HG03521 (cell line): ENCODE results near the gene RARS1.
"Not testable (repeated sequence)": the region's sequence is repeated elsewhere in the genome, so short reads cannot be mapped to it uniquely, and the experiment has no call there.

ENCODE experiments used
- ATAC-seq: cut with Tn5 transposase; IDR thresholded peaks from one replicate; pipeline ENCODE4 v1.9.1; 2021; ENCODE audit warnings: mild to moderate bottlenecking, moderate library complexity; ENCODE audit not compliant: unreplicated experiment

The RARS1 gene

DNA sequence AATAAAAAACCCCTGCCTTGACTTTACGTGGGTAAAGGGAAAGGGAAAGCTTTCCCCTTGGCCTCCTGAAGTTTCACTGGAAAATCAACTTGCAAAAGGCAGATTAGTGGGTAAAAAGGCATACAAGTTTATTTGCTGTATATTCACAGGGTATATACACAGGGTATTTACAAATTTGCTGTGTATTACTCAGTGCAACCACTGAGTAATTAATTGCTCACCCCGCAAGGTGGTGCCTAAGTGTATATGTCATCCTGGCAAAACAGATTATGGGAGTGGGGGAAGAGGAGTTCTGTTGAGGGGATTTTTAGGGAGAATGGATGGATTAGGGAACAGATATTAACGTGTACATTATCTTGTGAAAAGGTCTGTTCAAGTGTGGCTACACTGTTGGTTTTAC, 7.1 kb upstream of the RARS1 start:
- no peak for ATAC-seq

DNA sequence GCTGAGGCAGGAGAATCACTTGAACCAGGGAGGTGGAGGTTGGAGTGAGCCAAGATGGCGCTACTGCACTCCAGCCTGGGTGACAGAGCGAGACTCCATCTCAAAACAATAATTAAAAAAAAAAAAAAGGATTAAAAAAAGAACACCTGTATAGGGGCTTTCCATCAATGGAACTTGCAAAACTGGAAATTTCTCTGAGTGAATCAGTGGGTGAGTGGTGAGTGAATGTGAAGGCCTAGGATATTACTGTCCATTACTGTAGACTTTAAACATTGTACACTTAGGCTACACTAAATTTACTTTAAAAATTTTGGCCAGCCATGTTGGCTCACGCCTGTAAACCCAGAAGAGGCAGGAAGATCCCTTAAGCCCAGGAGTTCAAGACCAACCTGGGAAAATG, 5.7 kb upstream of the RARS1 start:
- no peak for ATAC-seq

DNA sequence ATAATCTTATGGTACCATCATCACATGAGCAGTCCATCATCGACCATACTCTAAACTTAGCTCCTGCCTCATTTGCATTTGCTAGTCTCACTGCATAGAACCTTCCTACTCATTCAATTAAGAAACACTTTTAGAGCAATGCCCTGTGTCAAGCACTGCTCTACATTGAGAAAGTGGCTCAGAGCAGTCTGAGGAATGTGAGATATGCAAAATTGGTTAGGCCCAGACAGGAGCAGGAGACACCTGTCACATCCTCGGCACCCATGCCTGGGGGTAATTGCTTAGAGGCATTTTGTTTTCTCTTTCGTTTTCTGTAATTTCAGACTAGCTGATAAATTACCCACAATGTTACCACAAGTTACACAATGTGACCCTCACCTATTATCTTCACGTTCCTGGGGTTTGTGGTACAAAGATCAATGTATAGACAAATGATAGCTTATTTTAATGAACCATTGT, 4.9 kb upstream of the RARS1 start:
- ATAC-seq, result peak; percentile 93

GRCh38 chr5:168482361-168482760, 3.9 kb upstream of the RARS1 start:
- no peak for ATAC-seq

DNA sequence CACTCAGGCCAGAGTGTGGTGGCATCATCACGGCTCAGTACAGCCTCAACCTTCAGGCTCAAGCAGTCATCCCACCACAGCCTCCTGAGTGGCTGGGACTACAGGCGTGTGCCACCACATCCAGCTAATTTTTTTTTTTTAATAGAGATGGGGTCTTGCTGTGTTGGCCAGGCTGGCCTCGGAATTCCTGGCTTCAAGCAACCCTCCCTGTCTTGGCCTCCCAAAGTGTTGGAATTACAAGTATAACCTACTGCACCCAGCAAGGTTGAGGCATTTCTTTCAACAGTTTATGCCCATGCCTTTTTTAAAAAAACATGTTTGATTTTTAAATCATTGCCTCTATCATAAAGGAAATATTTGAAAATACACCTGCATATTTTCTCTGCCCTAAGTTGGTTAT, 2.8 kb downstream of the RARS1 start:
- no peak for ATAC-seq

DNA sequence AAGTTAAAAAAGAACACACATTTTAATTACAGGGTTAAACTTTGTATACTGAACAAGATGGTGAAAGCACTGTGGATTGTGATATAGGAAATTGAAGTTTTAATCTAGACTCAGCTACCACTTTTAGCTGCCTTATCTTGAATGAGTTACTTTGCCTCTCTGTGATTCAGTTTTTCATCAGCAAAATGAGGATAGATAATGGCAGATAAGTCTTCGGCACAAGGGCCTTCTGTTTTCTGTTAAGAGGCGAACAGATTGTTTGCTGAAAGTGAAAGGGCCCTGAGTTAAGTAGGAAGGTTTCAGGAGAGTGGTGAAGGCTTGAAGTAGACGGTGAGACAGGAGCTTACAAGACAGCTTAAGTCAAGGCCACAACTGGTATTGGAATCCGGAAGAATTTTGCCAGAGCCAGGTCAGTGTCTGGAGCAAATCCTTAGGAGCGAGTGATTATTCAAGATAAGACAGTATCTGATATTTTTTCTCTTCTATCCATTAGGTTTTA, 7.8 kb downstream of the RARS1 start:
- ATAC-seq, result no peak

DNA sequence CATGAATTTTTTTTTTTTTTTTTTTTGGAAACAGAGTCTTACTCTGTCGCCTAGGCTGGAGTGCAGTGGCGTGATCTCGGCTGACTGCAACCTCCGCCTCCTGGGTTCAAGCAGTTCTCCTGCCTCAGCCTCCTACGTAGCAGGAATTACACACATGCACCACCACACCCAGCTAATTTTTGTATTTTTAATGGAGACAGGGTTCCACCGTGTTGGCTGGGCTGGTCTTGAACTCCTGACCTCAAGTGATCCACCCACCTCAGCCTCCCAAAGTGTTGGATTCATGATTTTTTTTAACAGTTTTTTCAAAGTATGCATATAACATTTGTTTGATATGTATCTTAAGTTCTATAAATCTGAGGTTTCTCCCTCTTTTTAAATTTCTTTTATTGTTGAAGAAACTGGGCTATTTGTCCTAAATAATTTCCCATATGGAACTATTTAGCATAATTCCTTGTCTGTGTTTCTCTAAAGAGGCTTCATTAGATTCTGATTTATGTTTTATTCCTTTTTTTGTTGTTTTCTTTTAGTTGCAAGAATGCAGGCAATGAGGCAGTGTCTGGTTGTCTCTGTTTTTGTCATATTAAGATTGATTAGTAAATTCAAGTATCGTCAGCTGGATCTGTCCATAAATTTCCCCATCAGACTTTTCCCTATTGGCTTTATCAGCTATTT, 16.4 kb downstream of the RARS1 start:
- no peak for ATAC-seq

DNA sequence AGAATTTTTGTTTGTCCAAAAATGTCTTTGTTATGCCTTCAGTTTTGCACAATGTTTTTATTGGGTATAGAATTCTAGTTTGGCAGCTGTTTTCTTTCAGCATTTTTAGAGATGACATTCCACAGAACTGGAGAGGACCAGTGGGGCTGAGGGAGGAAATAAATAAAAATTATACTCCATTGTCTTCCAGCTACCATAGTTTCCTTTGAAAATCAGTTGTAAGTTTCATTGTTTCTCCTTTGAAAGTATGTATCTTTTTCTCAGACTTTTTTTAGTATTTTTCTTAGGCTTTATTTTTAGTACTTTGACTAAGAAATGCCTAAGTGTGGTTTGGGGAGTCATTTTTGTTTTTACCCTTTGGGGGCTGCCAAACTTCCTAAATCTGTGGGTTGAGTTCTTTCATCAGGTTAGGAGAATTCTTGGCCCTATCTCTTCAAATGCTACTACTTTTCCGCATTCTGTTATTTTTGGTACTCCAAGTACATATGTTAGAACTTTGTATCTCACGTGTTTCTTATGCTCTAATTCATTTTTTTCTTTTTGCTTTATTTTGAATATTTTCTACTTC, 27.7 kb downstream of the RARS1 start:
- no peak for ATAC-seq

DNA sequence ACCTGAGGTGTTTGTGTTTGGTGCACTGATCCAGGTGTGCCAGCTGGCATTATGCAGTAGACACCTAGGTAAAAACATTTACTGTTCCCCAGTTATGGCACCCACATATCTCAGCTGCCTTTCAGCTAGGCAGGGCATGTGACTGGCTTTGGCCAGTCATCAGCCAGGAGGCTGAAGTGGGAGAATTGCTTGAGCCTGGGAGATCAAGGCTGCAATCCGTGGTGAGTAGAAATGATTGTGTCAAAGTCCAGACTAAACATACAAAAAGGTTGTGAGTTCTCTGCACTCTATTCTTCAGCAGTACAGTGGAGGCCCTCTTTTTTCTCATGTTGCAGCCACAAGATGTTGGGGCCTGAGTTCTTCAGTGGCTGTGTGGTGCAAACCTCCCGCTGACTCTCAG, 39.6 kb downstream of the RARS1 start:
- no peak for ATAC-seq

DNA sequence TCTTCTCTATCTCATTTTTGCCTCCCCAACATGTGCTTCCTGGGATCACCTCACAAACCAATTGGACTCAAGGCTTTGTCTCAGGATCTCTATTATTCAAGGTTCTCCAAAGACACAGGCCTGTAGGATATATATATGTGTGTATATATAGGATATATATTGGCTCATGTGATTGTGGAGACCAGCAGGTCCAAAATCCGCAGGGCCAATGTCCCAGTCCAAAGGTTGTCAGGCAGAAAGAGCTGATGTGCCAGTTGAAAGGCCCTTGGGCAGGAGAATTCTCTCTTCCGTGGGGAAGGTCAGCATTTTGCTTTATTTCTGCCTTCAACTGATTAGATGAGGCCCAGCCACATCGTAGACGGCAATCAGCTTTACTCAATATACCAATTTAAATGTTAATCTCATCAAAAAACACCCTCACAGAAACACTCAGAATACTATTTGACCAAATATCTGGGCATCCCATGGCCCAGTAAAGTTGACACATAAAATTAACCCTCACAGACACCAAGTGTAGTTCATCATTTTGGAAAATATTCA, 41.6 kb downstream of the RARS1 start:
- no peak for ATAC-seq

DNA sequence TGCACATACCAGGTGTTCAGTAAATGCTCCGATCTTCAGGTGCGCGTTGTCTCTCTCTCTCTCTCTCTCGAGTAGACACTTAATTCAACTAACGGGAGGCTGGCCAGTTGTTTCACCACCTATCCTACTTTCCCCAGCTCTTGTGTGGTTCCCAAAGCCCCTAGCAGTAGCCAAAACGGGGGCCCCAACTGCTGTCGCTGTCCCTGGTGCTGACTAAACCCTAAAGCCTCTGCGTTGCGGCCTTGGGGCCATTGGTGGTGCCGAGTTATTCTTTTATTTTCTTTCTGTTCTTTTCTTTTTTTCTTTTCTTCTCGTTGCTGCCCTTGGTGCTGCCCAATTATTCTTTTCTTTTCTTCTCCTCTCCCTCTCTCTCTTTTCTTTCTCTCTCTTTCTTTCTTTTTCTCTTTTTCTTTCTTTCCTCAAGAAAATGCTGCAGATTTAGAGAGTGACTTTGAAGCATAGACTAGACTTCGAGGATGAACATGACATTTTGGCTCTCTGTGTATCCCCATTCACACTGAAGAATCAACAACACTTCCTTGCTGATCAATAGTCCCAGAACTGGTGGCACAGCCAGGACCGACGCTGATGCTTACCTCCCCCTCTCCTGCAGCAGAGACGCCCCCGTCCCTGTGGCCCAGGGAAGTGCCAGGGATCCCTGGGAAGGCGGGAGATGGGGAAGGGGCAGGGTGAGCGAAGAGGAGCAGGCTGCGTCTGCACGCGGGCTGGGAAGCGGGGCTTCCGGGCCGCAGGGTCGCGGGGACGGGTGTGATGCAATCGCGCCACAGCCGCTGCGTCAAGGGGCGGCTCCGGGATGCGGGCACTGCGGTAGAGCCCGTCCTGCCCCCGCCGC, 42.5 kb downstream of the RARS1 start, which contains the start of gene FBLL1:
TSS of gene FBLL1 (plus strand) at position 785 of the 853 bp plus-strand sequence. CDS start 200 bp downstream, outside the sequence.
- no peak for ATAC-seq

DNA sequence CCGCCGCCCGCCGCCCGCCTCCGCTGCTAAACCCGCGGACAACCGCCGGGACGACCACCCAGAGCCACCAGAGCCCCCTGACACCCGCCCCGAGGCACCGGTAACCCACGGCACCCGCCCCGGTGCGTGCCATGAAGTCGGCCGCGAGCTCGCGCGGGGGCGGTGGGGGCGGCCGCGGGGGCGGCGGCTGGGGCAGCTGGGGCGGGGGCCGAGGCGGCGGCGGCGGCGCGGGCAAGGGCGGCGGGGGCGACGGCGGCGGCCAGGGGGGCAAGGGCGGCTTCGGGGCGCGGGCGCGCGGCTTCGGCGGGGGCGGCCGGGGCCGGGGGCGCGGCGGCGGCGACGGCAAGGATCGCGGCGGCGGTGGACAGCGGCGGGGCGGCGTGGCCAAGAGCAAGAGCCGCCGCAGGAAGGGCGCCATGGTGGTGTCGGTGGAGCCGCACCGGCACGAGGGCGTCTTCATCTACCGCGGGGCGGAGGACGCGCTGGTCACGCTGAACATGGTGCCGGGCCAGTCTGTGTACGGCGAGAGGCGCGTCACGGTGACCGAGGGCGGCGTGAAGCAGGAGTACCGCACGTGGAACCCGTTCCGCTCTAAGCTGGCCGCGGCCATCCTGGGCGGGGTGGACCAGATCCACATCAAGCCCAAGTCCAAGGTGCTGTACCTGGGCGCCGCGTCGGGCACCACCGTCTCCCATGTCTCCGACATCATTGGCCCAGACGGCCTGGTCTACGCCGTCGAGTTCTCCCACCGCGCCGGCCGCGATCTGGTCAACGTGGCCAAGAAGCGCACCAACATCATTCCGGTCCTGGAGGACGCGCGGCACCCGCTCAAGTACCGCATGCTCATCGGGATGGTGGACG, 43.3 kb downstream of the RARS1 start:
- no peak for ATAC-seq

DNA sequence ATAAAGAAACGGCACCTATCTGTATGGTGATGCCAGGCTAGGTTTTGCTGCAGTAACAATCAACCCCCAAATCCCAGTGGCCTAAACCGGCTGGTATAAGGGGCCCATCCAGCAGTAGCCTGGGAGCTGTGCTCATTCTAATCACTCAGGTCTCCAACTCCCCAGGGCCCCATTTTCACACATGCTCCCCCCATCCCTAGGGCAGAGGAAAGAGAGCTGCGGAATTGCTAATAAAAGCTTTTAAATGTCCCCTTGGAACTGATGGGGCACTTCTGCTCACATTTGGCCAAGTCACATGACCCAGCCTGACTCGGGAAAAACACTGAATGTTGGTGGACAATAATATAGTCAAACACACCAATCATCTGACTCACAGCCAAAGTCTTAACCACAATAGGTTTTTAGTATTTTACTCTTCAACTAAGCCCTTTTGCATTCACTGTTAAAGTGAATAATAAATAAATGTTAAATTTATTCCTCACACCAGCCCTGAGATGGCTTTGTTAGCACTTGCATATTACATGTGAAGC, 44.4 kb downstream of the RARS1 start:
- no peak for ATAC-seq

- ATAC-seq, result no peak
Observed at GRCh38 chr5:168531191-168531590, 44.9 kb downstream of the RARS1 start.

DNA sequence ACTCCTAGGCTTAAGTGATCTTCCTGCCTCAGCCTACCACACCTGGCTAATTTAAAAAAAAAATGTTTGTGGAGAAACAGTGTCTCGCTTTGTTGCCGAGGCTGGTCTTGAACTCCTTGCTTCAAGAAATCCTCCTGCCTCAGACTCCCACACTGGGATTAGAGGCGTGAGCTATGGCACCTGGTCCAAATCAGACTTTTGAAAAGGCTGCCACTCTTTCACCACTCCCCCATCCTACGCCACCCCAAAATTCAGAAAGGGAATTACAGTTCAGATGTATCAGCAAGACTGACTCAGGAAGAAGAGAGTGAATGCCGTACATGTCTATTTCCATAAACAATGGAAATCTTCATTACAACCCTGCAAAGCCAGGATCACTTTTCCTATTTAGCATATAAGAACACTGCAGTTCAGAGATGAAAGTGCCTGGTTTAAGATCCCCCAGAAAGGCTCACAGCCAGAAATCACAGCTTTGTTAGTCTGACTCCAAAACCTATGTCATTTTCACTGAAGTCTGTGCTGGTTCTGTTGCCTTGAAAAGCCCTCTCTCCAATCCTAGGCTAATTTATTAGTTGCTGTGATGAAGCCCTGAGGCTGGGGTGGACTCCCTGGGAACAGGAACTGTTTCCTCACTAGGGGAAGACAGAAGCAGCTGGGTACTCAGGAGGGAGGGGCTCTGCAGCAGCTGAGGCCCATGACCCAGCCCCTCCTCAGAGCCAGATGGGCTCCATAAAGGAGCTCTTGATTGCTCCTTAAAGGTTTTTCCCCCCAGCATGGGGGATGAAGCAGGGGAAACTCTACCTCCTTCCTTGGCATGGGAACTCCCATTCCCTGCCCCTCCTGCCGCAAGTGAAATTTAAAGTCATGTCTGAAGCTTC, 46.0 kb downstream of the RARS1 start:
- ATAC-seq, result no peak

DNA sequence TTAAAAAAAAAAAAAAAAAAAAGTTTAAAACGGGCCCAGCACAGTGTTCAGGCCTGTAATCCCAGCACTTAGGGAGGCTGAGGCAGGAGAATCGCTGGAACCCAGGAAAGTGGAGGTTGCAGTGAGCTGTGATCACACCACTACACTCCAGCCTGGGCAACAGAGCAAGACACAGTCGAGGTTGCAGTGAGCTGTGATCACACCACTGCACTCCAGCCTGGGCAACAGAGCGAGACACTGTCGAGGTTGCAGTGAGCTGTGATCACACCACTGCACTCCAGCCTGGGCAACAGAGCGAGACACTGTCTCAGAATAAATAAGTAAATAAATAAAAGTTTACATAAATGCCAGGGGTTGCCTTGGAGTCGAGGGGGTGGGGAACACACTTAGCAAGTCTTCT, 48.1 kb downstream of the RARS1 start:
- ATAC-seq, result not testable (repeated sequence)

- ATAC-seq, result no peak
Observed at GRCh38 chr5:168537176-168537575, 50.9 kb downstream of the RARS1 start.

GRCh38 chr5:168549554-168549953, 63.3 kb downstream of the RARS1 start:
- ATAC-seq, result no peak

GRCh38 chr5:168550656-168551055, 64.4 kb downstream of the RARS1 start:
- no peak for ATAC-seq
